MM.1S (cell line): Measurements from ENCODE around the gene STYXL1.

Experiments used
- CTCF ChIP-seq: fragments of 300-600 bp; sonication (generic); IDR thresholded peaks from 2 replicates; pipeline ENCODE4 v1.5.1; 2016; ENCODE audit warnings: antibody characterized with exemption, low read length, mixed read lengths
- EZH2 ChIP-seq: fragments of 300-600 bp; sonication (generic); optimal IDR thresholded peaks from 2 replicates; pipeline ENCODE3; 2017; ENCODE audit warnings: low read depth, mild to moderate bottlenecking, antibody characterized with exemption, low read length, mixed read lengths
- EZH2phosphoT487 ChIP-seq: fragments of 300-600 bp; sonication (generic); IDR thresholded peaks from 2 replicates; pipeline ENCODE4 v1.6.1; 2018; ENCODE audit warnings: antibody characterized with exemption, low read length

DNA sequence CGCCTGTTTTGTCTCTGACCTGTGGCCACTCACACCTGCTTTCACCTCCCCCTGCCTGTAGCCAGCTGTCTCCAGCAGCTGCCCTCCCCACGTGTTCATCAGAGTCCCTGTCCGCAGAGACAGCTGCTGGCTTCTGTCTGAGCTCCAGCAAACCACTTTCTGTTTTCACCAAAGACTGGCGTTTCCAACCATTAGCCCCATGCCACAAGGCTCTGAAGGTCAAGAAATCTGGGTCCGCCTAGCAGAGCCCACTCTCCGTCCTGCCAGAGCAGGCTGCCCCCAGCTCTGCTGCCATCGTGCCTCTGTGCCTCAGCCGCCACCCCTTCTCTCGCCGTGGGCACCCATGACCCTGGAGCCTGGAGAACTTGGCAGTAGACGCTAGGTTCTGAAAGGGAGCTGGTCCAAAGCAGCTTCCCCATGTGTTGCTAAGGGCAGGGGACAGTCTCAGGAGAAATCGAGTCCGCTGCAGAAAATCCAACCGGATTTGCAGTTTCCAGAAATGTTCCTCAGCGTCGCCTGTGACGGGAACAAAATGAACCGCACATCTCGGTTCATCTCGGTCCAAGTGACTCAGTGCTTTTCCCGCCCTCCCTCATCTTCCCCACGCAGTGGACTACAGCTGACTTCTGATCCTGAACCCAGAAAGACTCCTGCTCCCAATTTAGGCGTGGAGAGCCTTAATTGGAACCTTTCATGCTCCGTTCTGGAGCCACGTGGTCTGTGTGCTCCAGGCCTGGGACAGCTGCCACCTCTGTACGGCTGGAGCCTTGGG, 81.4 kb downstream of the STYXL1 start:
- TF ChIP-seq EZH2 (no peak), CTCF (no peak), EZH2phosphoT487 (no peak)
